Posterior cingulate gyrus (tissue), 11 donors: ENCODE results near the gene PTDSS2.

Source experiments
- DNase-seq, 10 donors: peaks; one replicate each; pipeline versions ENCODE4 v3.0.0 to v3.0.0-alpha.2; 2020 to 2021; ENCODE audit warnings: mixed read lengths in 3 of 10
- intact Hi-C: fragments of 100-400 bp; cut with DNase I; formaldehyde crosslinking; loops from one replicate; pipeline ENCODE4 v1.15.1; 2023

Gene PTDSS2

DNA sequence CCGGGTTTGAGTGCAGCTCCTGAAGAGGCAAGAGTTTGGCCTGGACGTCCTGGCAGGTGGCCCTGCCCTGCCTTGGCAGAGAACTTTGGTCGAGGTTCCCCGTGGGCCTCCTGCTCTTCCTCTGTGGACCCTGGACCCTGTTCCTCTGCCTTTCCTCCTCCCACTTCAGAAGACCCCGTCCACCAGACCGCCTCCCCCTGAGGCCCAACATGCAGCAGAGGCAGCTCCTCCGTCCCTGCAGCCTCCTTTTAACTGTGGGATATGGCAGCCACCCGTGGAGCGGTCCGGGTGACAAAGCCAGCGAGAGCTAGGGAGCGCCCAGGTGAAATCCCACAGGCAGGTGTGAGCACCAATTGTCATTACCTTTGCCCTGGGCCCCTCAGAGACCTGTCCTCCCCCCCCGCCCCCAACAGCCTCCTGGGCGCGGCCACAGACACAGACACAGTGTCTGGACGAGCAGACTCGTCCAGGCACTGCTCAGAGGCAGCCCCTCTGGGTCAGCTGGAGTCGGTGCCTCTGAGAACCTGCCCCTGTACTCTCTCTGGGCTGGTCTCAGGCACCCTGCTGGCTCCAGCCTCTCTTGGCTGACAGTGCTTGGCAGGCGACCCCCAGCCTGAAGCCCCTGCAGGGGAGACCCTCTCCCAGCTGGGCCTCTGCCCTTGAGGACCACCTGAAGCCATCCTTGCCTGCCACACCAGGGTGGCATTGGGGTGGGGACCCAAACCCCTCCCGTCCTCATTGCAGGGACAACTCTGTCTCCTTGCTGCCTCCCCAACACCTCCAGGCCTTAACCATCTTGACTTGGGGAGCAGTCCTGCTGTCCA lies 4.1 kb upstream of the PTDSS2 start:
- intact Hi-C loops: loop anchor here (5.0 kb wide), 2 partner anchors 71 to 74 kb away; no protein-coding TSS in a partner anchor
- peak in 2 of 10 donors; percentile 46 to 69 for DNase-seq

DNA sequence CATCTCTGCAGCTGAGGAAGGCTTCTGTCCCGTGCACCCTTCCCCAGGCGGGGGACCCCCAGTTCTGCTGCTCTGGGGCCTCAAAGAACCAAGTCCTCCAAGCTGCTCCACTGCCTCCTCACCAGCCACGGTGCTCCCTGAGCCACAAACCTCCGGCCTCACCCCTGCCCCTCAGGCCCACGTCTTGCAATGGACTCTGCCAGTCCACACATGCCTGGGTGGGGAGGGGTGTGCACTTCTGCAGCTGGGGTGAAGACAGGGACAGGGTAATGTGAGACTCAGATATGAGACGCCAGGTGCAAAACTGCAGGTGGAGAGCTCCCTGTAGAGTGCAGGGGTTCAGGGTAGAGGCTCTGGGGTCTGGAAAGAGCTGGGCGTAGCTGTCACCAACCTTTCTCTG lies 3.2 kb upstream of the PTDSS2 start:
- intact Hi-C loops: loop anchor here (5.0 kb wide), 2 partner anchors 70 to 75 kb away; no protein-coding TSS in a partner anchor
- DNase-seq: peak in 2 of 10 donors; percentile 69 to 70

DNA sequence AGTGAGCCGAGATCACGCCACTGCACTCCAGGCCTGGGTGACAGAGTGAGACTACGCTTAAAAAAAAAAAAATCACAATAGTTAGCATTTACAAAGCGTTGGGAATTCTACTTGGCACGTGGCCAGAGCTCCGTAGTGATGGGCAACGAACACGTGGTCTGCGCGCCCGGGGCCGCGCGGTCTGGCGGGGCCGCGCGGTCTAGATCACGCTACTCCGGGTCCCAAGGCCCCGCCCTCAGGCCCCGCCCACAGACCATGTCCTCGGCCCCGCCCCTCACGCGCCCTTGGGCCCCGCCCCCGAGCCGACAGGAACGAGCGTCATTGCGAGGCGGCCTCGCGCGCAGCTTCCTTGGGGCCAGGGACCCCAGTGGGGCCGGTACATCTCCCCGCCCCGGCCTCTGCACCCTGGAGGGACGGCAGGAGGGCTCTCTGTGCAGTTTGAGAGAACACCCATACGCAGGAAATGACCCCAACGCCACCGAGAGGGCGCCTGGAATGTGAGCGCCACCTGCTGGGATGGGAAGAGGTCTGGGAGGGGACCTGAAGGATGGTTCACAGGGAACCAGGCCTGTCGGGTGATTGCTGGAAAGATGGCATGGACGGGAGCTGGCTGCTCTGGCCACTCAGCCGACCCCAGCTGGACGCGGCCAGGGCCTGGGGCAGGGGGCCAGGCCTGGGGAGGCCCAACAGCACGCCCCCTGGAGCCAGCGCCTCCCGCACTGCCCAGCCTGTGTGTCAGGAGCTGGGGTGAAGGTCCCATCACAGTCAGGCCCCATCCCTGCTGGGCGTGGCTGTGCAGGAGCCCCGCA lies 2.0 kb upstream of the PTDSS2 start:
- intact Hi-C loops: loop anchor here (5.0 kb wide), 2 partner anchors 69 to 76 kb away; no protein-coding TSS in a partner anchor
- peak; percentile 85 to 99 (median 92) for DNase-seq

DNA sequence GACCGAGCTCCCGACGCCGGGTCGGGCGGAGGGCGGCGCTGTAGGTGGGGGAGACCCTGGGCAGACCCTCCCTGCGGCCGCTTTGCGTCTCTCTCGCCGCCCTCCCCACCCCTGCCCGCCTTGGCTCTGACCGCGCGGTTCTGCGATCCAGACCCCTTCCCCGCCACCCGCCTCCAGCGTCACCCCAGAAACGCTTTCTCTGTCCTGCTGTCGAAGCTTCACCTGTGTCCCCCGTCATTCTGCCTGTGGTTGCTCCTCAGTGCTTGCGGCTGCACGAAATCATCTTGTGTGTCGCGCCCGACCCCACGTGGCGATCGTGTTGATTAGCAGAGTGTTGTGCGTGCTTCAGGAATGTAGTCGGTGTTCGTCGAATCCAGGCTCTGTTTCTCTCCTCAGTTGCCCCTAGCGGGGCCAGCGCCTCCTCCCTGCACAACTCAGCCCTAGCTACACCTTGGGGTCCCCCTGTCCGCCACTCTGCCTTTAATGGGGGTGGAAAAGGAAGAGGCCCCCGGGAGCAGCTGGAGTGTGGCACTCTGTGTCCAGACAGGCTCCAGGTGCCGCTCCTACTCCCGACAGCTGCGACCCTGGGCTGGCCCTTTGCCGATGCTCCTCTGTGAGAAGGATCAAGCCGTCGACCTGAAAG lies 851 bp downstream of the PTDSS2 start:
- peak; percentile 58 to 96 (median 72) for DNase-seq
- intact Hi-C loops: loop anchor here (1.0 kb wide), 1 partner anchor 55 kb away; no protein-coding TSS in a partner anchor

DNA sequence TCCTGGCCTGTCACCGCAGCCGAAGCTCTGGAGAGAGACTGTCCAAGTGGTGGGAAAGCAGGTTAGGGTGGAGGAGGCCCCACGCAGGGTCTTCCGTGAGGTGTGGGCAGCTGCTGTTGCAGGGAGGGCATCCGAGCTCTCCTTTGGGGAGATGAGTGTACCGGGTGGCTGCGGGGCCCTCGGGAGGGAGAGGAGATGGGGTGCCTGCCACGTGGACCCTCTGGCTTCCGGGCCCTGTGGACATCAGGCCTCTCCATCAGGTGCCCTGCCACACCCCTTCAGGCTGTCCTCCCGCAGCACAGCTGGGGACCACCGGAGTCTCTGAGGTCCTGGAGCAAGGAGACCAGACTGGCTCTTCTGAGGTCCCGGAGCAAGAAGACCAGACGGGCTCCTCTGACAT lies 1.7 kb downstream of the PTDSS2 start:
- DNase-seq: no peak
- intact Hi-C loops: no loop called here

DNA sequence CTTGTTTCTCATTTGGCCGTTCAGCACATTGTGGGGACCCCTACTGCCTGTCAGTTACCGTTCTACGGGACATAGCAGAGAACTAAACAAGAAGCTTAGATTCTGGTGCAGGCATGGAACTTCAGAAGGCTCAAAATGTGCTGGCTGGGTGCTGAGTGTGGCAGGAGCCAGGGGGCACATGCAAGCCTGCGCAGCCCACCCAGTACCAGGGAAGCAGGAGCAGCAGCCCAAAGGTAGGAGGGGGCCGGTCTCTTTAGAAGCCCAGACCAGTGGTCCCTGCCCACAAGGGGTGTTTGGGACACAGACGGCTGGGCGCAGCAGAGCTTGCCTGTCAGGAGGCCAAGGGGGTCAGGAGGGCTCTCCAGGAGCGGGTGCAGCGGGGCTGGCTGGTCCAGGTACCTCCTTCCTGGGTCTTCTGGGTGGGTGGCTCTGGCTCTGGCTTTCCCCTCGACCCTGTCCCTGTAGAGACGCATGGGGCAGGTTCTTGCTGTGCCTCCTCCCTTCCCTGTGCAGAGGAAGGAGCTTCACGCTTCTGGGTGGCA lies 2.2 kb downstream of the PTDSS2 start:
- intact Hi-C loops: no loop called here
- peak in 1 of 10 donors; percentile 79 for DNase-seq

DNA sequence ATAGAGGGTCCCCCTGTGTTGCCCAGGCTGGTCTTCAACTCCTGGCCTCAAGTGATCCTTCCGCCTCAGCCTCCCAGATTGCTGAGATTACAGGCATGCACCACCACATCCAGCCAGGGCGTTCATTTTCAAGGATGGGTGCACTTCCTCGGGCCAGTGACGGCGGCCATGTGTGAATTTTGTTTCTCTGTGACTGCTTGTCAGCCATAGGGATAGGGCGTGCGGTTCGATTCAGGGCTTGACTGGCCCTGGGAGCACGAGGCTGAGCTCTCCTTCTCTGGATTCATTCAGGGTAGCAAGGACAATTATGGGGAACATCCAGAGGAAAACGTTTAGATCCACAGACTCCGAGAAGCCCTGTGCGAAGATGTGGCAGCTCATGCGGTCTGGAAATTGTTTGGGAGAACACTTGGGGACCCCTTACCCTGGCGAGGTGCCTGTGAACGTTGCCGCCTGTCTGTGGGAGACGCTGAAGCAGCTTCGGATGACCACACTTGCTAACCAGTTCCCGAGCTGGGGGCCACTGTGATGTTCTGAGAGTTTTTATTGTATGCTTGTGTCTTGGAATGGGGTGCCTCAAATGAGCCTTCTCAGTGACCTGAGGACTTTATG lies 2.9 kb downstream of the PTDSS2 start:
- peak in 1 of 10 donors; percentile 66 for DNase-seq
- intact Hi-C loops: no loop called here

DNA sequence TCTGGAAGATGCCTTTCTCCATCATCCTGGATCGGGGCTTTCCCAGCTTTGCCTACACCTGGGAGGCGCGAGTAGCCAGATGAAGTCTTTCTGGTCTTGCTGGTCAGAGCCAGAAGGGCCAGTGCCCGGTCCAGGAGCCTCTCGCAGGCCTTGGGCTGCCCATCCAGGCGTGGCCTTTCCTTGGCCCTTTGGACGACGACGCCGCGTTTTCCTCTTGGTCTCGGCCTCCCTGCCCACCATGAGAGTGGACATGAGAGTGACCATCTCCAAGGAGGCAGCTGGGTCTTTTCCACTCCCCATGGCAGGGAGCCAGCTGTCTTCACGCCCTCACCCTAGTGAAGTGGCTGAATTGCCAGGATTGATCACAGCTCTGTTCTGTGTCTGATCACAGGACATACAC lies 3.5 kb downstream of the PTDSS2 start:
- intact Hi-C loops: no loop called here
- DNase-seq: peak in 1 of 10 donors; percentile 80

DNA sequence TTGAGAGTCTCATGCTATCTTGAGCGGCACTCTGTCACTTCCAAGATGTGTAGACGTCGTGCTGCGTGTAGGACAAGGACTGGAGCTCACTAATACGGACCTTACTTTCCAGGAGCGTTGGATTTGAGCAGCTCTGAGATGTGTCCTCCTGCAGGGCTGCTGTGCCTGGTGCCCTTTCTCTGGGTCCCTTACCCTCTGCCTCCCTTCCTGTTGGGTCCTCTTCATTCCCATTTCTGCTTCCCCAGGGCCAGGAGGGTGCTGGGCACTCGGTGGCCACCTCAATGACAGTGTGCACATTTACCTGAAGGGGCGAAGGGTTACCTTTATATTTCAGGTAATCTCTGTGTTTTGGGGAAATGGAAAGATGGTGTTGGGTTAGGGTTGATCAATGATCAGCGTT lies 4.0 kb downstream of the PTDSS2 start:
- intact Hi-C loops: no loop called here
- peak in 1 of 10 donors; percentile 67 for DNase-seq

DNA sequence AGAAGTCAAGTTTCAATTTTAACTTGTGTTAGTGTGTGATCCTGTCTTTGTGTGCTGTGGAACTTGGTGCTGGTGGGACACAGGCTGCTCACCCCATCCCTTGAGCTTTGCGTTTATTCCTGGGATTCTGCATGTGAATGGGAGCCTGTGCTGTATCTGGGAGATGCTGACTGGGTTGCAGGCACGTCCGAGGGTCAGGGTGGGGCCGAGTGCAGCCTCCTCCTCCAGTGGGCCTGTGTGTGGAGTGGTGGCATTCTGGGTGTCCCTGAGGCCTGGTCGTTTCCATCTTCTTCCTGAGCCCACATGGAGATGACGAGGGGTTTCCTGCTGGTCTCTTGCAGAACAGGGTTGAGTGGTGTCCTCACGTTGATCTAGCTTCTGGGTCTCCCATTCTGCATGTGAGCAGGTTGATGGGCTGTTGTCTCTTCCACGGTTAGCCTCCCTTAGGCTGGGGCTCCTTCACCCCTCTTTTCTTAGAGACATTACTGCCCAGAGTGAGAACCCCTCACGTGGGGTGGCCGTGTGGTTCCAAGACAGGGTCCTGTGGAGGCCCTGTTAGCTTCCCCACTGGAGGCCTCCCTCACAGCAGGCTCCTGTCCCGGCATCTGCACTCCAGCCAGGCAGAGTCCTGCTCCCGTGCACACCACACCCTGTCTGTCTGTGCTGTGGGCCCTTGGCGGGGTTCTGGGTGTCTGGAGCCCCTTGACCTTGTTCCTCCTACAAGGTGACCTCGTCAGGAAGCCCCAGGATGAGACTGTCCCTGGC lies 4.9 kb downstream of the PTDSS2 start:
- peak in 1 of 10 donors; percentile 74 for DNase-seq
- intact Hi-C loops: no loop called here

DNA sequence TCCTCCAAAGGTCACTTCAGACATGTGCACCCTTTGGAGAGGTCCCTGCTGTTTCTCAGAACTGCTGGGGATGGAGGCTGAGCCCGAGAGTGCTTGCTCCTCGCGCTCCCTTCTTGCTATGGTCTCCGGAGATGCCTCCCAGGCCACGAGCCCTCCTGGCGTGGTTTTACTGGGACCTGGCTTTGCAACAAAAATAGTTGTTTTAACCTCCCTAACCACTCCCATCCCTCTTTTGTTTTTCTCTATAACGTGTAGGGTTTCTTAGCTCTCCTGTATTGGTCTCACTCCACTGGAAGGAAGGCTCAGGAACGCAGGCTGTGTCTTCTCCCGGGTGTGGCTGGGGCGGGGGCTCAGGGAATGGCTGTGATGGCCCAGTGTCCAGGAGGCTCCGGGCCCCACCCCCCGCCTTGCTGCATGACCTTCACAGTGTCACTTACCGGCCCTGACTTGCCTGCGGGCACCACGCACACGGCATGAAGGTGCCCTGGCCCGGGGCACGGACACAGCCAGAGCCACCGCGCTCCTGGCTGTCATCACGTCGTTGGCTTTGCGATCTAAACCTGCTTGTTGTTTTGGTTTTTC lies 5.6 kb downstream of the PTDSS2 start:
- peak in 1 of 10 donors; percentile 67 for DNase-seq
- intact Hi-C loops: no loop called here

DNA sequence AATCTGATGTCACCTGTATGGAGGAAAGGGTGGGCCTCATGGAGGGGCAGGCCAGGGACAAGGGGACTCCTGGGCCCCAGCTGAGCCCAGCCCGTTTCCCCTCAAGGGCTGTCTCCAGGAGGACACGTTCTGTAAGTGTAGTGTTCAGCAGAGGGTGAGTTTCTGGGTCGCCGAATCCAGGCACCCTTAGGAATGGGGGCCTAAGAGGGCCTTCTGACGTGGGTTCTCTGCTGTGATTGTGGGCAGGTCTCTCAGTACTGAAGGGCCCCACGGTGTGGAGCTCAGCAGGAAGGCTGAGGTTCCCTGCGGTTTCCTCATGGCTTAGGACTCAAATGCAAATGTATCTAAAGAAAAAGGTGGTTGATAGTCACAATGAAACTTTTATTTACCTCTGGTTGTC lies 6.5 kb downstream of the PTDSS2 start:
- intact Hi-C loops: no loop called here
- DNase-seq: peak in 1 of 10 donors; percentile 69

DNA sequence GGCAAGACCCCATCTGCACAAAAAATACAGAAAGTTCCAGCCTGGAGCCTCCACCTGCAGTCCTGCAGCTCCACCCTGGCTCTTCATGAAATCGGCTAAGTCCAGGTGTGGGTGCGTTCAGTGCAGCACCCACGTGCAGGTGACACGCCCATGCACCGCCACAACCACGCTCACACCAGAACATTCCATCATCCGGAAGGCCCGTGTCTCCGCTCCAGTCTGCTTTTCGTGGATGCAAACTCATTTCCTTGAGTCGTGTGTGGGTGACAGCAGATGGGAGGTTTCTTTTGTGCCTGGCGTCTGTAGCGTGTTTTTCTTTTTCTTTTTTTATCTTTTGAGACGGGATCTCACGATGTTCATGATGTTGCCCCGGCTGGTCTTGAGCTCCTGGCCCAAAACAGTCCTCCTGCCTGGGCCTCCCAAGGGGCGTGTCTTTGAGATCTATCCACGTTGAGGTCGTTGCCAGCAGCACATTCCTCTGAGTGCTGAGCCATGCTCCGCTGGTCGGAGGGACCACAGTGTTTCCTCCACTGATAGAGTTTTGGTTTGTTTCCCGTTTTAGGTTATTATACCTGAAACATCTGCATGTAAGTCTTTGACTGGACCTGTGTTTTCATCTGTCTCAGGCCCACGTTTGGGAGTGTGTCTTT lies 7.2 kb downstream of the PTDSS2 start:
- intact Hi-C loops: no loop called here
- DNase-seq: peak in 1 of 10 donors; percentile 81

DNA sequence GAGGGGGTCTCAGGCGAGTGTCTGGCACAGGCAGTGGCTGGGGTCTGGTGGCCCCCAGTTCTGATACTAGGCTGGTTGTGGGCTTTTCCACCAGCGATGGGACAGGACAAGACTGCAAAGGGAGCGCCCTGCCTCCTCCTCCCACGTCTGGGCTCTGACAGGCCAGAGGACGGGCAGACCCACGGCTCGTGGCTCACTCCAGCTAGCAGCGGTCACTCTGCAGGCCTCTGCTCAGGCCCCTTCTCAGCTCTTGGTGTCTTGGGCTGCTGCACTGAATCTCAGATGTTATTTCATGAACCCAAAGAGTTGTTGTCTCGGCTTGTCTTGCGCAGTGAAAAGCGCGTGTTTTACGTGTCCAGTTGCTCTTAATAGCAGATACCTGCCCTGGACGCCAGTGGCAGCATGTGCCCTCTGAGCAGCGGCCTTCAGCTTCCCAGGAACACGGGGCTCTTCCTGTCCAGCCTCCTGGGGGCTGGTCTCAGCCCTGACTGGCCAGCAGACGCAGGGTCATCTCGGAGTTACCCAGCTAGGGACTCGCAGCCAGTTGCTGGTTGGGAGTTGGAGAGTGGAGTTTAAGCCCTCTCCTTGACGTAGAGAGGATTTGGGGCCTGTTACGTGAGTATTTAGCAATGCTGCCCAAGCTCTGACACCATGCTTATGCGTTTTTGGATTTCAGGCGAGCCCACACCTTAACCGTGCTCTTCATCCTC lies 9.6 kb downstream of the PTDSS2 start:
- peak in 2 of 10 donors; percentile 35 to 58 for DNase-seq
- intact Hi-C loops: no loop called here

DNA sequence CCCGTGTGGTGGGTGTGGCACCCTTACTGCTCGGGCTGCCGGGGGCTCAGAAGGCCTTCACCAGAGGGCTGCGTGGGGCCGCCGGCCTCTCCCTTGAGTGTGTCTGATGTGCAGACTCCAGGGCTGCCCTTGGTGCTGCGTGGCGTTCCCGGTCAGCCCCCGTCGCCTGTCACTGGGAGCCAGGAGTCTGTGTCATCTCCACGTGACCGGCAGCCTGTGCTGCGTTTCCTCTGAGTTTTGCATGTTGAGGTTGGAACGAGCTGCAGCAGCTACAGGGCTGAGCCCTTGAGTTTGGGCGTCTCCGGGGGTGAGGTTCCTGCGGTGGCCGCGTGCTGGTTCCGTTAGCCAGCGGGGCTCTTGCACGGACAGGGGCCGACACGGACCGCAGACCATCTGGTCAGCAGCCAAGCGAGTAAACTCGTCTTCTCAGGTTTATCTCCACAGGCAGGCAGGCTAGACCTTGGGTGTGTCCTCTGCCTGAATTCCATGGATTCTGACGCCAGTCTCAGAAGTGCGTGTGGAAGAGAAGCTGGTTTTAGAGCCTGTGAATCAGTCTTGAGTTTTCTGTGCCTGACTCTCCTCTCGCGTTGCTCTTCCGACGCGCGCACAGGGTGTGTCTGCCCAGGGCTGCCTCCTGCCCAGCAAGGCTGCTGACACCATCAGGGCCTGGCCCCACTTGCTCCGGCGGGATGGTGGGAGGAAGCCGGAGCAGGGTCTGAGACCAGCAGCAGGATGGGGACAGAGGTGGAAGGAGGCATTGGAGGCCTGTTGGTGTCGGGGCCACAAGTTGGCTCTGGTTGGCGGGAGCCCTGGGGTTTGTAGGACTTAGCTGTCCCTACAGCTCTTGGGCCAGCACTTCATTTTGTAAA lies 10.5 kb downstream of the PTDSS2 start:
- intact Hi-C loops: no loop called here
- DNase-seq: peak in 2 of 10 donors; percentile 56 to 80

DNA sequence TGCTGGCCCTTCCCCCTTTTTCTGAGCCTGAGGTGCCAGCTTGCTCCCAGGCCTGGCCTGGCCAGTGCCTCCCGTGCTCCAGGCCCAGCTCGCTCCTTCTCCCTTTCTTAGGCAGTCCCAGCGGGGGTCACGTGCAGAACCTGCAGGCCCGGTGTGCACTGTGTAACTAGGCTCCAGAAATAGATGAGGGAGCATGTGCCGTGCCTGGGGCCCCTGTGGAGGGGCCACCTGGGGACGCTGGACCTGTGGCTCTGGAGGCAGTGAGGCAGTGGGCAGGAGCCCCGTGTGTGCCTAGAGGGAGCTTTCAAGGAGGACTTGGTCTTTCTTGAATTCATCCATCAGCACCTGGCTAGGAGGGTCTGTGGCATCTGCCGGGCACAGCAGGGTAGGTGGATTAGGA lies 11.5 kb downstream of the PTDSS2 start:
- intact Hi-C loops: no loop called here
- no peak for DNase-seq
